ENCODE data around the gene IRAK1.
"Not testable (repeated sequence)": the region's sequence is repeated elsewhere in the genome, so short reads cannot be mapped to it uniquely, and the experiment has no call there.

IRAK1 gene

DNA sequence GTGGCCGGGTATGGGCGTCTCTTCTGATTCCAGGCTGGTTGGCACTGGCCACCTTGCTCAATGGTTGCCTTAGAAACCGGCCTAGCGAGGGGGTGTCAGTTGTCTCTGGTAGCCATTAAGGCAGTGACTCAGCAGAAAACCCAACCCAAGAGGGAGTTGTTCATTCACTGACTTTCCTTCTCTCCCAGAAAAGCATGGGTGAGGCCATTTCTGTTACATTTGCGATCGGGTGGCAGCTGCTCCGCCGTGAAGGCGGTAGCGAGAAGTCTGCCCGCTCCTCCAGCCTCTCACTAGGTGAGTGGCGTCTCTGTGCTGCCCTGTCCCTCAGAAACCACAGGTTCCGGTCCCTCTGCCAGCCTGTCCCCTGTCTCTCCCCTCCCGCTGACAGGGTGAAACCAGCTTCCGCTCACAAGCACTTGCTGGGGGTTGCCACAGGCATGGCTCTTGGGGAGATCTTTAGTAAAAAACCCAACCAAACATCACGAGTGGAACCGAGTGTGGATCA, 17.4 kb downstream of the IRAK1 start:
- H3K4me1 ChIP-seq = no peaks in the 10 kb centered on the region
- no peaks in the 10 kb centered on the region for H3K9me3 ChIP-seq
- H3K27ac ChIP-seq = no peak overlapping the region
- no peaks in the 10 kb centered on the region for H3K36me3 ChIP-seq
- TF ChIP-seq, protein P1, sequence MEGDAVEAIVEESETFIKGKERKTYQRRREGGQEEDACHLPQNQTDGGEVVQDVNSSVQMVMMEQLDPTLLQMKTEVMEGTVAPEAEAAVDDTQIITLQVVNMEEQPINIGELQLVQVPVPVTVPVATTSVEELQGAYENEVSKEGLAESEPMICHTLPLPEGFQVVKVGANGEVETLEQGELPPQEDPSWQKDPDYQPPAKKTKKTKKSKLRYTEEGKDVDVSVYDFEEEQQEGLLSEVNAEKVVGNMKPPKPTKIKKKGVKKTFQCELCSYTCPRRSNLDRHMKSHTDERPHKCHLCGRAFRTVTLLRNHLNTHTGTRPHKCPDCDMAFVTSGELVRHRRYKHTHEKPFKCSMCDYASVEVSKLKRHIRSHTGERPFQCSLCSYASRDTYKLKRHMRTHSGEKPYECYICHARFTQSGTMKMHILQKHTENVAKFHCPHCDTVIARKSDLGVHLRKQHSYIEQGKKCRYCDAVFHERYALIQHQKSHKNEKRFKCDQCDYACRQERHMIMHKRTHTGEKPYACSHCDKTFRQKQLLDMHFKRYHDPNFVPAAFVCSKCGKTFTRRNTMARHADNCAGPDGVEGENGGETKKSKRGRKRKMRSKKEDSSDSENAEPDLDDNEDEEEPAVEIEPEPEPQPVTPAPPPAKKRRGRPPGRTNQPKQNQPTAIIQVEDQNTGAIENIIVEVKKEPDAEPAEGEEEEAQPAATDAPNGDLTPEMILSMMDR (IDR thresholded peaks at IDR 0.05) = no peak
- no peaks in the 10 kb centered on the region for H3K27me3 ChIP-seq
- intact Hi-C loops (cut with DNase I; ENCODE audit: low total_unique reads) = no loop called here
- H3K4me3 ChIP-seq = no peak overlapping the region
- DNase-seq = peak in 1 of 2 donors; percentile 31

DNA sequence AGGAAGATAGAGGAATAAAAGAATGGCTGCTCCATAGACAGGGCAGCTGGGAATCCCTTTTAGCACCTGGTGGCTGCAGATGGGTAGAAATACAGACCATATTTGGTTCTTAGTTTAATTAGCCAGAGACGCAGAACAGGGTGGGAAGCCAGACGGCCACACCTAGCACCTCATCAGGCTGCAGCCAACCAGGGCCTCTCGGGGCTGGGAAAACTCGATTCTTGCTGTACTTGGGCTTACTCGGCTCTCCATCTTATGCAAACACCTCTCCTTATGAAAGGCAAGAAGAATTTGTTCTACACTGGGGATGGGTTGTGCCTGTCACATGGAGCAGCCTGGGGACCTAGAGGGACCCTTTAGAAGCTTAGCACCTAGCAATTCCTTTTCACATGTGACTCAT, 19.7 kb downstream of the IRAK1 start:
- H3K9me3 ChIP-seq = no peaks in the 10 kb centered on the region
- intact Hi-C loops (cut with DNase I; ENCODE audit: low total_unique reads) = no loop called here
- no peak overlapping the region for H3K27ac ChIP-seq
- DNase-seq = no peak
- no peaks in the 10 kb centered on the region for H3K4me1 ChIP-seq
- H3K4me3 ChIP-seq = no peak overlapping the region
- H3K27me3 ChIP-seq = no peaks in the 10 kb centered on the region
- H3K36me3 ChIP-seq = no peaks in the 10 kb centered on the region
- TF ChIP-seq, protein P1 (IDR thresholded peaks at IDR 0.05) = no peak

DNA sequence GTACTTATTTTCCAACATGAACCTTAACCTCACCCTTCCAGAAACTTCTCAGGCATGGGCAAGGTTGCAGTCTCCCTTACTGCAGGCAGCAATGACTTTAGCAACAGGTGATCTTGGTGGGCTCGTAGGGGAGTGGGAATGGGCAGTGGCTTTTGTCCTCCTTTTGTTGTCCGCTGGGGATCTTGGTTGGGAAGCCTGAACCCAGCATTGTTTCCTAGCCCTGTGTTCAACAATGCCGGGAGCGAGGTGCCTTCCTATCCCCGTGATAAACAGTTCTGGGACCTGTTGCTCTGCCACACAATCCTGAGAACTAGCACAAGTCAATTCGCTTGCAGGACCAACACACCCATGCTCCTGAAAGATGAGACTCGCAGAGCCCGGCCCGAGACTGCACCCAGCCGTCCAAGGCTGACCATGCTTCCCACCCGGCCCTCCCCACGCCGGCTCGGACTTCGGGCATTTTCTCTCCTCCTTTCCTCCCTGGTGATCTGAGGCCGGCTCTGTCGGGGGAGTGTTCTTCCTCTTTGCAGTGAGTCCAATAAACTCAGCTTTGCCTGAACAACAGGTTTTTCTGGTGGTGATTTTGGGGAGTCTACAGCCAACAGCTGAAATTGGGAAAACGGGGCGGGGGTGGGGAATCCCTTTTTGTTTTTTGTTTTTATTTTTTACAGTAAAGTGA, 20.2 kb downstream of the IRAK1 start:
- TF ChIP-seq, protein P1 (IDR thresholded peaks at IDR 0.05) = no peak
- intact Hi-C loops (cut with DNase I; ENCODE audit: low total_unique reads) = no loop called here
- Histone ChIP-seq H3K27me3 (no peaks in the 10 kb centered on the region), H3K36me3 (no peaks in the 10 kb centered on the region), H3K9me3 (no peaks in the 10 kb centered on the region), H3K4me3 (no peak overlapping the region), H3K27ac (no peak overlapping the region), H3K4me1 (no peaks in the 10 kb centered on the region)
- DNase-seq = no peak

DNA sequence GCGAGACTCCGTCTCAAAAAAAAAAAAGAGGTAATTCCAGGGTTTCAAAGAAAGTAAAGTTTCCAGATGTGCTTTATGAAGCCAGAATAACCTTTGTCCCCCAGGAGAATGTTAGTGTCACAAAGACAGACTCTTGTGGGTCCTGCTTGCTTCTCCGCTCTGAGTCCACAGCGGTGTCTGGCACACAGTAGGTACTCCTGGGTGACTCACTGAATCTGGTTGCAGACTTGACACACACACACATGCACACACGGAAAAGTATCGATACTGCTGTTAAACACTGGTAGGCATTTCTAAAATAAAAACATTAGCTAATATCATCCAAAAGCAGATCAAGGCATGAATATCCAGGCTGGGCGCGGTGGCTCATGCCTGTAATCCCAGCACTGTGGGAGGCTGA, 24.2 kb downstream of the IRAK1 start:
- DNase-seq = no peak
- intact Hi-C loops (cut with DNase I; ENCODE audit: low total_unique reads) = no loop called here
- H3K4me1 ChIP-seq = no peaks in the 10 kb centered on the region
- no peak overlapping the region for H3K4me3 ChIP-seq
- no peaks in the 10 kb centered on the region for H3K36me3 ChIP-seq
- no peaks in the 10 kb centered on the region for H3K9me3 ChIP-seq
- H3K27me3 ChIP-seq = no peaks in the 10 kb centered on the region
- H3K27ac ChIP-seq = no peak overlapping the region
- TF ChIP-seq, protein P1 (IDR thresholded peaks at IDR 0.05) = no peak

DNA sequence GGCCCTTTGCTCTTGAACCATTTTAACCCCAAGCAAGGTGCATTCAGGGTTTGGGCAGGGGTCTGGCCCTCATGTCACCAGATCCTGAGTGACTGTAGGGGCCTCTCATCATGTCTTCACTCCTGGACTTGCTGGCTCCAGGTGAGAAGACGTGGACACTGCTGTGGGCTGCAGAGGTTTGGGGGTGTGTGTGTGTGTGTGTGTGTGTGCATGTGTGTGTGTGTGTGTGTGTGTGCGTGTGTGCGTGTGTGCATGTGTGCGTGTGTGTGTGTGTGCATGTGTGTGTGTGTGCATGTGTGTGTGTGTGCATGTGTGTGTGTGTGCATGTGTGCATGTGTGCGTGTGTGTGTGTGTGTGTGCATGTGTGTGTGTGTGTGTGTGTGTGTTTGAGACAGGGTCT, 25.3 kb downstream of the IRAK1 start:
- H3K9me3 ChIP-seq; H3K27ac ChIP-seq; H3K27me3 ChIP-seq; DNase-seq; intact Hi-C loops (cut with DNase I; ENCODE audit: low total_unique reads); H3K4me1 ChIP-seq; H3K4me3 ChIP-seq; H3K36me3 ChIP-seq: not testable (repeated sequence)

DNA sequence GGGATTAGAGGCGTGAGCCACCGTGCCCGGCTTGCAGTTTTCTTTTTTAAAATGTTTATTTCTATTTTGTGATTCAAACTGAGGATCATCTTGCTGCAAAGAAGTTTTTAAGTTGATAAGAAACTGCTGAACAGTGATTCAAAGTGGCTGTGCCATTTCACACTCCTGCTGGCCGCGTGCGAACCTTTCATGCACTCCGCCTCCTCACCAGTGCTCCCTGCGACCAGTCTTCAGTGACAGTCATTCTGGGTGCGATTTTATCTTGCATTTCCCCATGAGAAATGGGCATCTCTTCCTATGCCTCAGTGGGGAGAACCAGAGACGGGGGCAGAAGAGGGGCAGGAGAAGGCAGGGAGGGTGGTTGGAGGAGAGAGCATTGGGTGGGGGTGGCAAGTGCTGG, 25.7 kb downstream of the IRAK1 start:
- H3K27ac ChIP-seq = no peak overlapping the region
- DNase-seq = no peak
- H3K27me3 ChIP-seq = no peaks in the 10 kb centered on the region
- H3K9me3 ChIP-seq = no peaks in the 10 kb centered on the region
- H3K4me3 ChIP-seq = no peak overlapping the region
- TF ChIP-seq, protein P1 (IDR thresholded peaks at IDR 0.05) = no peak
- intact Hi-C loops (cut with DNase I; ENCODE audit: low total_unique reads) = no loop called here
- no peaks in the 10 kb centered on the region for H3K36me3 ChIP-seq
- H3K4me1 ChIP-seq = no peaks in the 10 kb centered on the region

Measured in tibial artery (tissue), 4 donors.